Liver (tissue), 3 donors: Measurements from ENCODE around the gene GALNT1.

Experiments used
- GABPA ChIP-seq, 2 donors: IDR thresholded peaks in 1 of 2; conservative IDR thresholded peaks in 1 of 2; 2 replicates each; pipeline ENCODE4 v1.6.1; 2016; ENCODE audit warnings: antibody characterized with exemption in 2 of 2, mild to moderate bottlenecking in 1 of 2, moderate library complexity in 1 of 2
- RAD21 ChIP-seq, 2 donors: IDR thresholded peaks; 2 replicates each; pipeline ENCODE4 v1.6.1; 2016; ENCODE audit warnings: antibody characterized with exemption in 2 of 2, mild to moderate bottlenecking in 2 of 2
- RXRA ChIP-seq, 2 donors: IDR thresholded peaks; 2 replicates each; pipeline ENCODE4 v1.6.1; 2017 to 2018; ENCODE audit warnings: antibody characterized with exemption in 2 of 2, mild to moderate bottlenecking in 1 of 2
- SP1 ChIP-seq: IDR thresholded peaks from 2 replicates; pipeline ENCODE4 v1.6.1; 2018; ENCODE audit warnings: antibody characterized with exemption, mild to moderate bottlenecking
- YY1 ChIP-seq: IDR thresholded peaks from 2 replicates; pipeline ENCODE4 v1.6.1; 2016; ENCODE audit warnings: antibody characterized with exemption, mild to moderate bottlenecking
- TF ChIP-seq, protein P1 (sequence below): fragments of 150-350 bp; IDR thresholded peaks from 2 replicates; pipeline ENCODE4 v1.5.1; 2017; ENCODE audit warnings: improper control_type of control experiment, low read depth, low read length; ENCODE audit not compliant: missing input control
- TF ChIP-seq, protein P2 (sequence below): IDR thresholded peaks from 2 replicates; pipeline ENCODE4 v1.6.1; 2016; ENCODE audit warnings: antibody characterized with exemption
- donor health status: healthy.
- donor health status: healthy.

DNA sequence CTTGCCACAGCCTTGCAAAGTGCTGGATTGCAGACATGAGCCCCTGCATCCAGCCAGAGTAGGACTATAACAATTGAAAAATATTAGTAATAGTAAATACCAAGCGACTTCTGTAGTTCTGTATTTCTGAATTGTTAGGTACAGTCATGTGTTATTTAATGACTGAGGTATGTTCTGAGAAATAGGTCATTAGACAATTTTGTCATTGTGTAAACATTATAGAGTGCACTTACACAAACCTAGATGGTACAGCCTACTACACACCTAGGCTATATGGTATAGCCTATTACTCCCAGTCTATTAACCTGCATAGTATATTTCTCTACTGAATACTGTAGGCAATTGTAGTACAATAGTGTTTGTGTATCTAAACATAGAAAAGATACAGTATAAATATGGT, 92.1 kb downstream of the GALNT1 start:
- TF ChIP-seq, protein P1, sequence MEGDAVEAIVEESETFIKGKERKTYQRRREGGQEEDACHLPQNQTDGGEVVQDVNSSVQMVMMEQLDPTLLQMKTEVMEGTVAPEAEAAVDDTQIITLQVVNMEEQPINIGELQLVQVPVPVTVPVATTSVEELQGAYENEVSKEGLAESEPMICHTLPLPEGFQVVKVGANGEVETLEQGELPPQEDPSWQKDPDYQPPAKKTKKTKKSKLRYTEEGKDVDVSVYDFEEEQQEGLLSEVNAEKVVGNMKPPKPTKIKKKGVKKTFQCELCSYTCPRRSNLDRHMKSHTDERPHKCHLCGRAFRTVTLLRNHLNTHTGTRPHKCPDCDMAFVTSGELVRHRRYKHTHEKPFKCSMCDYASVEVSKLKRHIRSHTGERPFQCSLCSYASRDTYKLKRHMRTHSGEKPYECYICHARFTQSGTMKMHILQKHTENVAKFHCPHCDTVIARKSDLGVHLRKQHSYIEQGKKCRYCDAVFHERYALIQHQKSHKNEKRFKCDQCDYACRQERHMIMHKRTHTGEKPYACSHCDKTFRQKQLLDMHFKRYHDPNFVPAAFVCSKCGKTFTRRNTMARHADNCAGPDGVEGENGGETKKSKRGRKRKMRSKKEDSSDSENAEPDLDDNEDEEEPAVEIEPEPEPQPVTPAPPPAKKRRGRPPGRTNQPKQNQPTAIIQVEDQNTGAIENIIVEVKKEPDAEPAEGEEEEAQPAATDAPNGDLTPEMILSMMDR, result no peak
- TF ChIP-seq, protein P2, sequence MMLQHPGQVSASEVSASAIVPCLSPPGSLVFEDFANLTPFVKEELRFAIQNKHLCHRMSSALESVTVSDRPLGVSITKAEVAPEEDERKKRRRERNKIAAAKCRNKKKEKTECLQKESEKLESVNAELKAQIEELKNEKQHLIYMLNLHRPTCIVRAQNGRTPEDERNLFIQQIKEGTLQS, result no peak
- TF ChIP-seq RAD21 (IDR thresholded peaks at IDR 0.05), result no peak
- TF ChIP-seq RXRA (IDR thresholded peaks at IDR 0.05), result no peak
- TF ChIP-seq GABPA (IDR thresholded peaks at IDR 0.05 in 1 of 2, conservative IDR thresholded peaks at IDR 0.05 in 1 of 2), result no peak
- no peak for TF ChIP-seq SP1
- no peak for TF ChIP-seq YY1
